Small intestine (tissue), 7 donors: ENCODE measurements around the gene NUMBL. TPM values are rescaled to one million over a fixed set of nuclear protein-coding genes. Genes with fewer than 3 reads are reported as not detected.

Experiments used
- DNase-seq, 2 donors: peaks; one replicate each; pipeline versions ENCODE4 v3.0.0 to v3.0.0-alpha.2; 2013
- FAIRE-seq: peaks from 2 replicates; lab custom pipeline; 2012; peaks lifted over from hg19 to GRCh38; lab: Jason Lieb, UNC
- H3K27ac ChIP-seq, 3 donors: one replicate each; pipeline ENCODE4 v1.5.1; 2013; ENCODE audit warnings: low read length in 2 of 3, mild to moderate bottlenecking in 2 of 3, control low read depth in 1 of 3, inconsistent platforms in 1 of 3, low read depth in 1 of 3, moderate library complexity in 1 of 3
- H3K27me3 ChIP-seq, 3 donors: one replicate each; pipeline ENCODE4 v1.6.1; 2013; ENCODE audit warnings: low read length in 3 of 3, inconsistent platforms in 1 of 3; ENCODE audit not compliant: control insufficient read depth in 3 of 3, insufficient read depth in 3 of 3
- H3K36me3 ChIP-seq, 3 donors: one replicate each; pipeline ENCODE4 v1.6.1; 2013; ENCODE audit warnings: low read length in 3 of 3, inconsistent platforms in 1 of 3, low read depth in 1 of 3, mild to moderate bottlenecking in 1 of 3, moderate library complexity in 1 of 3; ENCODE audit not compliant: control insufficient read depth in 3 of 3, insufficient read depth in 2 of 3
- H3K4me1 ChIP-seq, 3 donors: one replicate each; pipeline ENCODE4 v1.6.1; 2013; ENCODE audit warnings: low read length in 2 of 3, inconsistent platforms in 1 of 3, low read depth in 1 of 3, mild to moderate bottlenecking in 1 of 3, moderate library complexity in 1 of 3; ENCODE audit not compliant: control insufficient read depth in 3 of 3, insufficient read depth in 2 of 3
- H3K4me3 ChIP-seq, 3 donors: one replicate each; pipeline ENCODE4 v1.5.1; 2013; ENCODE audit warnings: low read length in 3 of 3, control low read depth in 1 of 3, inconsistent platforms in 1 of 3, low read depth in 1 of 3, mild to moderate bottlenecking in 1 of 3, moderate library complexity in 1 of 3
- H3K9me3 ChIP-seq, 2 donors: one replicate each; pipeline ENCODE4 v1.6.1; 2013; ENCODE audit warnings: low read depth in 1 of 2, low read length in 1 of 2; ENCODE audit not compliant: control insufficient read depth in 2 of 2, insufficient read depth in 1 of 2
- WGBS, 3 donors: extraction: QIAGEN DNeasy Blood & Tissue Kit; methylation state at CpG; one replicate each; pipeline ENCODE4 v1.1.7; 2013; 5-methylcytosine and 5-hydroxymethylcytosine counted together
- polyA plus RNA-seq, 4 donors: library from polyadenylated mRNA; stranded (reverse) in 3 of 4; unstranded in 1 of 4; fragments of 200-250 nt in 3 of 4; fragments of 120-200 nt in 1 of 4; gene quantifications; one replicate each; pipeline versions ENCODE4 v1.2.1 to v1.2.3, GENCODE V29; 2013
- donor health status: healthy with polysubstance abuse.
- donor health status: control.
- donor health status: control.
- donor health status: Bipolar disorder and iron deficiency.
- donor health status: healthy.

NUMBL gene
- polyA plus RNA-seq, 4 donors, result 6.2 to 15.6 (median 9.9) TPM

GRCh38 chr19:40700083-40700482 is 9.6 kb upstream of the NUMBL start:
- Histone ChIP-seq H3K27me3 (no peaks in the 10 kb centered on the region), H3K9me3 (no peaks in the 10 kb centered on the region), H3K4me3 (no peak overlapping the region), H3K4me1 (no peaks in the 10 kb centered on the region), H3K36me3 (peaks cover 11 to 81% (median 15%) of the 10 kb centered on the region in 3 donors), H3K27ac (no peak overlapping the region)
- FAIRE-seq (no peak), DNase-seq (no peak)
- 92 to 95% (median 93%) methylated on average over 9 of the region's 9 CpGs for WGBS, 3 donors

GRCh38 chr19:40697007-40697406 is 6.6 kb upstream of the NUMBL start:
- H3K36me3 ChIP-seq, result peaks cover 2 to 79% (median 11%) of the 10 kb centered on the region in 3 donors
- no peaks in the 10 kb centered on the region for H3K4me1 ChIP-seq
- no peak for DNase-seq
- H3K27me3 ChIP-seq, result no peaks in the 10 kb centered on the region
- no peak overlapping the region for H3K4me3 ChIP-seq
- no peaks in the 10 kb centered on the region for H3K9me3 ChIP-seq
- FAIRE-seq, result no peak
- WGBS, 3 donors, result 91 to 98% (median 95%) methylated on average over 6 of the region's 6 CpGs
- no peak overlapping the region for H3K27ac ChIP-seq

- FAIRE-seq, result no peak
- H3K4me3 ChIP-seq, result no peak overlapping the region
- no peak for DNase-seq
- no peak overlapping the region for H3K27ac ChIP-seq
- 80 to 82% (median 82%) methylated on average over 5 of the region's 5 CpGs for WGBS, 3 donors
- peaks cover 0 to 76% (median 5%) of the 10 kb centered on the region in 3 donors for H3K36me3 ChIP-seq
- H3K9me3 ChIP-seq, result no peaks in the 10 kb centered on the region
- peaks cover 0 to 5% (median 0%) of the 10 kb centered on the region in 3 donors for H3K4me1 ChIP-seq
- no peaks in the 10 kb centered on the region for H3K27me3 ChIP-seq
These were observed 5.4 kb upstream of the NUMBL start for GRCh38 chr19:40695881-40696280.

GRCh38 chr19:40693896-40694295 is 3.4 kb upstream of the NUMBL start:
- Histone ChIP-seq H3K4me1 (peaks cover 0 to 12% (median 3%) of the 10 kb centered on the region in 3 donors), H3K36me3 (peaks cover 0 to 57% (median 5%) of the 10 kb centered on the region in 3 donors), H3K27me3 (no peaks in the 10 kb centered on the region), H3K27ac (no peak overlapping the region), H3K9me3 (no peaks in the 10 kb centered on the region), H3K4me3 (no peak overlapping the region)
- no peak for FAIRE-seq
- WGBS, 3 donors, result 86 to 94% (median 88%) methylated on average over 4 of the region's 4 CpGs
- no peak for DNase-seq

- peaks cover 0 to 14% (median 3%) of the 10 kb centered on the region in 3 donors for H3K4me1 ChIP-seq
- 89 to 92% (median 90%) methylated on average over 11 of the region's 11 CpGs for WGBS, 3 donors
- no peak overlapping the region for H3K27ac ChIP-seq
- peaks cover 0 to 52% (median 4%) of the 10 kb centered on the region in 3 donors for H3K36me3 ChIP-seq
- no peak overlapping the region for H3K4me3 ChIP-seq
- DNase-seq, result no peak
- no peak for FAIRE-seq
- H3K27me3 ChIP-seq, result no peaks in the 10 kb centered on the region
- H3K9me3 ChIP-seq, result no peaks in the 10 kb centered on the region
These were observed 2.8 kb upstream of the NUMBL start for GRCh38 chr19:40693150-40693788.

GRCh38 chr19:40692212-40692551 is 1.7 kb upstream of the NUMBL start:
- Histone ChIP-seq H3K4me1 (peaks cover 0 to 15% (median 3%) of the 10 kb centered on the region in 3 donors), H3K27ac (no peak overlapping the region), H3K9me3 (no peaks in the 10 kb centered on the region), H3K27me3 (no peaks in the 10 kb centered on the region), H3K36me3 (peaks cover 0 to 48% (median 4%) of the 10 kb centered on the region in 3 donors), H3K4me3 (no peak overlapping the region)
- WGBS, 3 donors, result 86 to 88% (median 87%) methylated on average over 14 of the region's 14 CpGs
- FAIRE-seq, result no peak
- no peak for DNase-seq

- WGBS, 3 donors, result 72 to 84% (median 81%) methylated on average over 21 to 24 of the region's 24 CpGs
- DNase-seq, result no peak
- Histone ChIP-seq H3K27me3 (no peaks in the 10 kb centered on the region), H3K36me3 (peaks cover 0 to 49% (median 4%) of the 10 kb centered on the region in 3 donors), H3K27ac (peak overlapping the region in 1 of 3 donors; percentile 79), H3K4me1 (peaks cover 0 to 17% (median 3%) of the 10 kb centered on the region in 3 donors), H3K4me3 (peak overlapping the region in 1 of 3 donors; percentile 59), H3K9me3 (no peaks in the 10 kb centered on the region)
- no peak for FAIRE-seq
These were observed 1.2 kb upstream of the NUMBL start for GRCh38 chr19:40691421-40692211.

- WGBS, 3 donors, result 2 to 5% (median 4%) methylated on average over 38 to 56 of the region's 56 CpGs
- FAIRE-seq (no peak), DNase-seq (peak; percentile 91 to 96)
- Histone ChIP-seq H3K27ac (peak overlapping the region in 2 of 3 donors; percentile 40 to 79), H3K4me1 (peaks cover 0 to 17% (median 3%) of the 10 kb centered on the region in 3 donors), H3K4me3 (peak overlapping the region; percentile 20 to 61 (median 28)), H3K36me3 (peaks cover 0 to 50% (median 4%) of the 10 kb centered on the region in 3 donors), H3K27me3 (no peaks in the 10 kb centered on the region), H3K9me3 (no peaks in the 10 kb centered on the region)
These were observed 406 bp upstream of the NUMBL start for GRCh38 chr19:40690693-40691420.
